ENCODE measurements around the gene RNF150.
"Not testable (repeated sequence)": the region's sequence is repeated elsewhere in the genome, so short reads cannot be mapped to it uniquely, and the experiment has no call there.

RNF150 gene

DNA sequence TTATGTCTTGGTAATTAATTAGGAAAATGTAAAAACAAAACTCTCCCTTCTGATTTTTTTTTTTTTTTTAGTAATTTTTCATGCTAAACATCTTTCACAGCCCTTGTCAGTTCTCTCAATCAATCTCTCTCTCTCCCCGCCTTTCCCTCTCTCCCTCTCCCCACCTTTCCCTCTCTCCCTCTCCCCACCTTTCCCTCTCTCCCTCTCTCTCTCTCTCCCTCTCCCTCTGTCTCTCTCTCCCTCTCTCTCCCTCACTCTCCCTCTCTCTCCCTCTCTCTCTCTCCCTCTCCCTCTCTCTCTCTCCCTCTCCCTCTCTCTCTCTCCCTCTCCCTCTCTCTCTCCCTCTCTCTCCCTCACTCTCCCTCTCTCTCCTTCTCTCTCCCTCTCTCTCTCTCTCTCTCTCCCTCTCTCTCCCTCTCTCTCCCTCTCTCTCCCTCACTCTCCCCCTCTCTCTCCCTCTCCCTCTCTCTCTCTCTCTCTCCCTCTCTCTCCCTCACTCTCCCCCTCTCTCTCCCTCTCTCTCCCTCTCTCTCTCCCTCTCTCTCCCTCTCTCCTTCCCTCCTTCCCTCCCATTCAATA is 322.6 kb downstream of the RNF150 start:
- DNase-seq: not testable (repeated sequence)

All from T-helper 1 cell (primary cell).